ENCODE measurements around the gene SPEM2. TPM values are rescaled to one million over a fixed set of nuclear protein-coding genes. Genes with fewer than 3 reads are reported as not detected.

Gene SPEM2
- polyA plus RNA-seq, 3 donors from 2014 or later: not detected

DNA sequence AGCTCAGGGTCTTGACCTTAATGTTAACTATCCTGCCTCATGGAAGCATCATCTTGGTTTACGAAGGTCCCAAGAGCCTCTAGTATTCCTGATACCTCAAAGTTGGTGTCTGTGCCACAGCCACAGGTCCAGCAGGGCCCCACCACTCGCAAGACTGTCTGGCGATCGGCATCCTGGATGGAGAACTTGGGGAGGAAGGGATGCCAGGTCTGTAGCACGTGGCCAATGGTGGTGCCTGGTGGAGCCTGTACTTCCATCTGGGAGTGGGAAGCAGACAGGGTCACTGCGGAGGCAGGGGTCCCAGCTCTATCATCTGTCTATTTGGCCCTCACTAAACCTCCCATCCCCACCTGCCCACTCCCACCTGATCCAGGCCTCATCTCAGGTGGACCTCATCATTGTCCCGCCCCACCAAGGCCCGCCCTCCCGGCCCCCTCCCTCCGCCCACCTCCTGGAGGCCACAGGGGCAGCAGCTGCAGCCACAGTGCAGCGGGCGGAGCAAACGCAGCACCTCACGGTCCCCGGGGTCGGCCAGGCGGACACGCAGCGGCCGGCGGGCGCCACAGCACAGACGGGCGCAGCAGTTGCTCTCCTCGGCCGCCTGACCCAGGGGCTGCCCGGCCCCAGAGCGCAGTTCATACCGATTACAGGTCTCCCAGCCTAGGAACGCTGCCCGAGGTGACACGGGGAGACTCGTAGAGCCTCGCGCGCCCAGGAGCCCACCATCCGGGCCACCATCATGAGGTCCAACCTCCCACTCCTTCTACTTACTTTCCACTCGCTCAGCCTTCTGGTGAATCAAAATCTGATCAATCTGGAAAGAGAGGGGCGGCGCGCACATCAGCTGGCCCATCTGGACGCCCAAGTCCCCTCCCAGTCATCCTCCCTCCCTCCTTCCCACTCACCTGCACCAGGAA lies 32.5 kb upstream of the SPEM2 start:
- Mint-ChIP-seq H3K4me3 (peak overlapping the region; percentile 54 to 93 (median 66)), H3K27me3 (ENCODE audit: low read depth in 3 of 3) (peaks cover 2 to 3% (median 2%) of the 10 kb centered on the region in 3 donors), H3K4me1 (peaks cover 11 to 13% of the 10 kb centered on the region in 2 donors), H3K27ac (peak overlapping the region in 3 of 6 donors; percentile 8 to 74 (median 62)), H3K36me3 (peaks cover 0 to 5% (median 0%) of the 10 kb centered on the region in 3 donors), H3K9me3 (no peaks in the 10 kb centered on the region)
- no peak for DNase-seq

DNA sequence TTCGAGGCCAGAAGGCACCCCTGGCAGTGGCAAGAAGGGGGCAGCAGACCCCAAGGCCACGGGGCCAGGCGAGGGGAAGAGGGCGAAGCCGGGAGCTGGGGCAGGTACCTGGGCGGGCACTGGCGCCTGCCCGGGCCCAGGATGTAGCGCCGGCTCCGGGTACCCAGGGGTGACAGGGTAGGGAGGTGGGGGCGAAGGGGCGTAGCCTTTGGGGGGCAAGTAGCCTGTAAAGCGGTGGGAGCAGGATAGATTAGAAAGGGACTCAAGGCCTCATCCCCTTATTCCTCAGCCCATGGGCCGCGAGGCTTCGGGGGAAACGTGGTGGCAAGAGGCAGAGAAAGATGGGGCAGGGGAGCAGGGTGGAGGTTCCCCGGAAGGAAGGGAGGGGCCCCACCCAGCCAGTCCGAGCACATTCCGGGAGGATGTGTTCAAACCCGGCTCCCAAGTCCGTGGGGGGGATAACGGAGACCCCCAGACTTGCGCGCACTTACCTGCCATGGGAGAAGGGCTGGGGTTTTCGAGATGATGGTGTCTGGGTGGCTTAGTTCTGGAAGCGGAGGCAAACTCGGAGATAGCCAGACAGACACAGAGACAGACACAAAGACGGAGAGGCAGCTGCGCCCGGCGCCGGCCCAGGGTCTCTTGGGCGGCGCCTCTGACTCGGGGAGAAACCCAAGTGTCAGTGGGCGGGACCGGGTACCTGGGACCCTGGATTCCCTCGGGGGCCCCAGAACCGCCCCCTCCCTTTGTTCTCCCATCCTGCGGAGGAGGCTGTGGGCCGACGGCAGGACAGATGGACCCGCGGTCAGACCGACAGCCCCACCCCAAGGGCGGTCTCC lies 31.6 kb upstream of the SPEM2 start:
- Mint-ChIP-seq H3K4me3 (peak overlapping the region; percentile 87 to 93 (median 91)), H3K27ac (peak overlapping the region; percentile 82 to 95 (median 89)), H3K36me3 (peaks cover 0 to 5% (median 0%) of the 10 kb centered on the region in 3 donors), H3K27me3 (ENCODE audit: low read depth in 3 of 3) (peaks cover 2 to 3% (median 2%) of the 10 kb centered on the region in 3 donors), H3K4me1 (peaks cover 11 to 13% of the 10 kb centered on the region in 2 donors), H3K9me3 (no peaks in the 10 kb centered on the region)
- peak in 1 of 3 donors; percentile 73 for DNase-seq

DNA sequence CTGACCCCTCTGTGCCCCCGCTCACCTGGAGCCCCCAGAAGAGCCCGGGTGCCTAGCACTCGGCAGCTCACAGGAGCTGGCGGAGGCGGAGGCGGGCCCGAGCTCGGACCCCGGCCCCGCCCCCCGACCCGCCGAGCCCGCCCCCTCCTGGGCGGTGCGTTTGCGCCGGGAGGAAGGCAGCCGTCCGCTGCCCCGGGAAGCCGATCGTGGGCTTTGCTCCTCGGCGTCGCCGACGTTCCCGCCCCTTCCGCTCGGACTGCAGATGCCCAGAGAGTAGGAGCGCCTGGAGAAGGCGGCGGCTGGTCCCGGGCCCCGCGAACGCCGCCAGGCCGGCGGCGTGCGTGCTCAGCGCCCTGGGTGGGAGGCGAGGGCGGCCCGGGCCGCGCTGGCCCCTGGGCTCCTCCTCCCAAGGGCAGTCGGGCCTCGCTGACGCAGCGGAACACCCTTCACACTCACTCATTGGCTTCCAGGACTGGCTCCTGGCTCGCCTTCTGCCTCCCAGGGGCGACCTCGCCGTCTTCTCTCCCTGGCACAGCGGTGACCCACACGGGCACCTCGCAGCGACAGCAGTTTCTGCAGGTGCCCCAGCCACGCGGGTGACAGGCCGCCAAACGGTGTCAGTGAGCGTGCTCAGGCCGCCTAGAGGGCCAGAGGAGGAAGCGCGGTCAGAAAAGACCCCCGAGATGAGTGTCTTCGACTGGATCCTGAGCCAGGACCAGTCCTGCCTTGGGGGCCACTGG lies 30.8 kb upstream of the SPEM2 start, which contains the start of gene PLSCR3:
Gene PLSCR3, minus strand, starts transcription at position 74 of the 740 bp plus-strand sequence. CDS start 415 bp downstream, outside the sequence.
- Mint-ChIP-seq H3K4me3 (peak within 1 kb of the TSS; percentile 90 to 96 (median 94)), H3K9me3 (no peaks in the 10 kb centered on the region), H3K36me3 (peaks cover 0 to under 1% (median 0%) of the 10 kb centered on the region in 3 donors), H3K27ac (peak within 1 kb of the TSS; percentile 86 to 95 (median 92)), H3K4me1 (peaks cover 11 to 14% of the 10 kb centered on the region in 2 donors), H3K27me3 (ENCODE audit: low read depth in 3 of 3) (peaks cover 2 to 3% (median 2%) of the 10 kb centered on the region in 3 donors)
- DNase-seq: peak; percentile 83 to 86 (median 86)

DNA sequence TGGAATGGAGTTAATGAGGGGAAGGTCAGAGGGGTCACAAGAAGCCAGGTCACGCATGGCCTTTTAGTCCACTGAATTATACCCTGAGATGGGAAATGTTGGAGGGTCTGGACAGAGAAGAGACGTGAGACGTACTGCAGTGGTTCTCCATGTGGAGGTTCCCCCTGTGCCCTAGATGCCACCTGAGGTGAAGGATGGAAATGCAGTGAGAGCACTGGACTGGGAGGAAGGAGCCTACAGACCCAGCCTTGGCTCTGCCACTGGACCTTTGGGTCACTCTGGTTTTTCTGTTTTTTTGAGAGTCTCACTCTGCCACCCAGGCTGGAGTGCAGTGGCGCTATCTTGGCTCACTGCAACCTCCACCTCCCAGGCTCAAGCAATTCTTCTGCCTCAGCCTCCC lies 29.3 kb upstream of the SPEM2 start:
- Mint-ChIP-seq H3K9me3 (no peaks in the 10 kb centered on the region), H3K36me3 (no peaks in the 10 kb centered on the region), H3K27me3 (ENCODE audit: low read depth in 3 of 3) (peaks cover 2 to 3% (median 2%) of the 10 kb centered on the region in 3 donors), H3K4me3 (peak overlapping the region in 3 of 5 donors; percentile 12 to 61 (median 22)), H3K4me1 (peaks cover 11 to 15% of the 10 kb centered on the region in 2 donors), H3K27ac (peak overlapping the region in 1 of 6 donors; percentile 28)
- no peak for DNase-seq

DNA sequence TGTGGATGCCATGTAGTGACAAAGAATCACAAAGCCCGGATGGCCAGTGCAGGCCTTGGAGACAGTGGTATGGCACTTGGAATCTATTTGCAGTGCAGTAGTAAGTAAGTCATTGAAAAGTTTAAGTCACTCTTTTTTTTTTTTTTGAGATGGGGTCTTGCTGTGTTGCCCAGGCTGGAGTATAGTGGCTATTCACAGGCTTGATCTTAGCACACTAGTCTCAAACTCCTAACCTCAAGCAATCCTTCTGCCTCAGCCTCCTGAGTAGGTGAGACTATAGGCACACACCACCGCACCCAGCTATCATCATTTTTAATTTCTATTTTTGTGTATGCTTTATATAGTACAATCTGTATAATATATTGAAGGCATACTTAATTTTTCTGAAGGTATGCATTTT lies 26.8 kb upstream of the SPEM2 start:
- peaks cover 2 to 3% (median 2%) of the 10 kb centered on the region in 3 donors for H3K27me3 Mint-ChIP-seq (ENCODE audit: low read depth in 3 of 3)
- no peak overlapping the region for H3K27ac Mint-ChIP-seq
- no peaks in the 10 kb centered on the region for H3K9me3 Mint-ChIP-seq
- no peaks in the 10 kb centered on the region for H3K36me3 Mint-ChIP-seq
- H3K4me1 Mint-ChIP-seq: peaks cover 19 to 23% of the 10 kb centered on the region in 2 donors
- DNase-seq: no peak
- no peak overlapping the region for H3K4me3 Mint-ChIP-seq

DNA sequence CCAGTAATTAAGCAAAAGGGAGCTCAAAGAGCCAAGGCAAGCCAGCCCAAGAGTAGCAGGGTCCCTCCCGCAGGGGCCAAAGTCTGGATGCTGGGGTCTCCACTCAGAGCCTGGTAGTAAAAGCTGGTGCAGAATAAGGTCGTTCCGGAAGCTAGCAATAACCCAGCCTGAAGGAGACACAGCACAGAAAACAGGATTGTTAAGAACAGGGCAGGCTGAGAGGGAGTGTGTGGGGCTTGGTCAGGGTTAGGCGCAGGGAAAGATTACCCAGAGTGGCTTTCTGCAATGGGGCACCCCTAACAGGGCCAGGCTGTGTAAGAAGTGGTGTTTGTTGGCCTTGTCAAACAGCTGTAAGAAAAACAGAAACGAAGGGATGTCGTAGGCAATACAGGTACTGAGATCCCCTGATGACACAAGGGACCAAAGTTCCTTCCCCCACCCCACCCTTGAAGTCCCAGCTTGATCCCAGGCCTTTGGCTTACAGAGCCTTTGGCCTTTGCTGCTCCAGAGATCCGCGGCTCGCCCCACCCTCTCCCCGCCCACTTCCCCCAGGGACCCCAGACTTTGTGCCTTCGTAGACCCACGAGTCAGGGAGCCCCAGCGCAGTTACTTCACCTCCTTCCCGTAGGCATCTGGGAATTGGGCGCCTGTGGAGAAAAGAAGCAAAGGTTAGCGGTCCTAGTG lies 22.2 kb upstream of the SPEM2 start:
- H3K9me3 Mint-ChIP-seq: no peaks in the 10 kb centered on the region
- peak overlapping the region; percentile 94 to 96 (median 95) for H3K4me3 Mint-ChIP-seq
- no peaks in the 10 kb centered on the region for H3K36me3 Mint-ChIP-seq
- peak overlapping the region; percentile 77 to 99 (median 97) for H3K27ac Mint-ChIP-seq
- peaks cover 6 to 9% (median 7%) of the 10 kb centered on the region in 3 donors for H3K27me3 Mint-ChIP-seq (ENCODE audit: low read depth in 3 of 3)
- peaks cover 12 to 23% of the 10 kb centered on the region in 2 donors for H3K4me1 Mint-ChIP-seq
- DNase-seq: no peak

DNA sequence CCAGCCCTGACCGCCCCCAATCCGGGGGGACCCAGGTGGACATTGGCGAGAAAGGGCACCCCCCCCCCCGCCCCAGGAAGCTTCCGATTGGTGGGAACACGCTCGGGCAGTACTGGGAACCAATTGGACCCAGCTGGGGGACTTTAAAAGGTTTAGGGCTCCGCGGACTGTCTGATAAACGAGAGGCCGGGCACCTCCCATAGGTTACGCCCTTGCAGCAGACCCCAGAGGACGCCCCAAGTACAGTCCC lies 21.8 kb upstream of the SPEM2 start:
- Mint-ChIP-seq H3K27ac (peak overlapping the region; percentile 77 to 99 (median 98)), H3K4me3 (peak overlapping the region; percentile 94 to 96 (median 95)), H3K9me3 (no peaks in the 10 kb centered on the region), H3K36me3 (no peaks in the 10 kb centered on the region), H3K27me3 (ENCODE audit: low read depth in 3 of 3) (peaks cover 6 to 9% (median 7%) of the 10 kb centered on the region in 3 donors), H3K4me1 (peaks cover 12 to 23% of the 10 kb centered on the region in 2 donors)
- no peak for DNase-seq

DNA sequence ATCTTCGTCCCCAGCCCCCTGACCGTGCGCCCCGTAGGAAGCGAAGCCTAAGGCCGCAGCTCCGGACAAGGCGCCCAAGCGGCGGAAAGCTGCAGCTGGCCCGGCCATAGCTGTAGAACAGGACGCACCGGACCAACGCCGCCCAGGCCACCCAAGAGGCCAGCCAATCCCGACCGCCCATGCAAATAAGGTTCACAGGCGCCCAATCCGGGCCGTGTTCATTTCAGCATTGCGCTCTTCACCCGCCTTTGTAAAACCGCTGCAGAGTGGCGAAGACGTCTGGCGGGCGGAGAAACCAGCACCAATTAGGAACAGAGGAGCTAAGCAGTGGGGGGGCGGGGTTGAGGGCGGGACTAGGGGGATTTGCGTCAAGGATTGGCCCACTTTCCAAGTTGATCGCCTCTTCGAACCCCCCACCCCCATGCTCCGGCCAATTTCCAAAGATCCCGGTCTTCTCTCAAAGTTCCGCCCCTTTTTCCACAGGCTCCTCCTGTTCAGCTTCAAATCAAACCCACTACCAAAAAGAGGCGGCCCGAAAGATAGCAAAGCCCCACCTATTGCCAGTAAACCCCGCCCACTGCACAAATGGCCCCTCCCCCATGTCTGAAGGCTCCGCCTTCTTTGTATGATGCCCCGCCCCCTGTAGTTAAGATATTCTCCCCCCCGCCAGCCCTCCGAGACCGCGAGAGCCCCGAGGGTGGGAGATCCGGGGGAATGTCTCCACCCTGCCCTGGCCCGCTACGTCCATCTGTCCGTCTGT lies 21.3 kb upstream of the SPEM2 start, which contains the start of gene TMEM256:
Gene TMEM256, minus strand, starts transcription at position 121 of the 760 bp plus-strand sequence. Its CDS starts 13 bp downstream, at position 108.
- Mint-ChIP-seq H3K4me3 (peak within 1 kb of the TSS; percentile 94 to 96 (median 95)), H3K36me3 (no peaks in the 10 kb centered on the region), H3K9me3 (no peaks in the 10 kb centered on the region), H3K27ac (peak within 1 kb of the TSS; percentile 85 to 99 (median 98)), H3K4me1 (peaks cover 12 to 23% of the 10 kb centered on the region in 2 donors), H3K27me3 (ENCODE audit: low read depth in 3 of 3) (peaks cover 6 to 9% (median 7%) of the 10 kb centered on the region in 3 donors)
- DNase-seq: peak; percentile 95 to 96 (median 96)

DNA sequence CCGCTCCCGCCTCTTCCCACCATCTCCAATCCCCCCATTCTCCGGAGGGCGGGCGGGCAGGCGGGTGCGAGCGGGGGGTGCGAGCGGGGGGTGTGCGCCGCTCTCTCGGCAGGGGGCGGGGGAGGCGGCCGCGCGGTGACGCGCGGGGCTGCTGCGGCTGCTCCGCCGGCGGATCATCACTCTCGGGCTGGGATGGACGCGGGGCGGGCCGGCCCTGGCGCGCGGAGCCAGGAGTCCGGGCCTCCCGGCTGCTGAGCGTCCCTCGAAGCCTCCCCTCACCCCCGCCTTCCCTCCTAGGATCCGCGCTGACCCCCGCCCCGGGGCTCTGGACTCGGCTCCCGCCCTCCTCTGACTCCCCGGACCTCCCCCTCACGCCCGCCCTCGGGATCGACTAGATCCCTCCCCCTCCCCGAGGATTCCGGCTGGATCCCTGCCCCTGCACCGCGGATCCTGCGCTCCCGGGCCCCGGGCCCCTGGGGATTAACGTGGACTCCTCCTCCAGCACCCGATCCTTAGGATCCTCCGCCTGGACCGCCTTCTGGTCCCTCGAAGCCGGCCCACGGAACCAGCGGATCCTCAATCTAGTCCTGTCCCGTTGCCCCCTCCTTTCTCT lies 20.6 kb upstream of the SPEM2 start:
- H3K36me3 Mint-ChIP-seq: no peaks in the 10 kb centered on the region
- H3K9me3 Mint-ChIP-seq: peaks cover 0 to 2% (median 0%) of the 10 kb centered on the region in 6 donors
- H3K4me1 Mint-ChIP-seq: peaks cover 12 to 21% of the 10 kb centered on the region in 2 donors
- DNase-seq: no peak
- peak overlapping the region; percentile 85 to 99 (median 98) for H3K27ac Mint-ChIP-seq
- H3K27me3 Mint-ChIP-seq (ENCODE audit: low read depth in 3 of 3): peaks cover 6 to 9% (median 7%) of the 10 kb centered on the region in 3 donors
- peak overlapping the region; percentile 94 to 96 (median 95) for H3K4me3 Mint-ChIP-seq

DNA sequence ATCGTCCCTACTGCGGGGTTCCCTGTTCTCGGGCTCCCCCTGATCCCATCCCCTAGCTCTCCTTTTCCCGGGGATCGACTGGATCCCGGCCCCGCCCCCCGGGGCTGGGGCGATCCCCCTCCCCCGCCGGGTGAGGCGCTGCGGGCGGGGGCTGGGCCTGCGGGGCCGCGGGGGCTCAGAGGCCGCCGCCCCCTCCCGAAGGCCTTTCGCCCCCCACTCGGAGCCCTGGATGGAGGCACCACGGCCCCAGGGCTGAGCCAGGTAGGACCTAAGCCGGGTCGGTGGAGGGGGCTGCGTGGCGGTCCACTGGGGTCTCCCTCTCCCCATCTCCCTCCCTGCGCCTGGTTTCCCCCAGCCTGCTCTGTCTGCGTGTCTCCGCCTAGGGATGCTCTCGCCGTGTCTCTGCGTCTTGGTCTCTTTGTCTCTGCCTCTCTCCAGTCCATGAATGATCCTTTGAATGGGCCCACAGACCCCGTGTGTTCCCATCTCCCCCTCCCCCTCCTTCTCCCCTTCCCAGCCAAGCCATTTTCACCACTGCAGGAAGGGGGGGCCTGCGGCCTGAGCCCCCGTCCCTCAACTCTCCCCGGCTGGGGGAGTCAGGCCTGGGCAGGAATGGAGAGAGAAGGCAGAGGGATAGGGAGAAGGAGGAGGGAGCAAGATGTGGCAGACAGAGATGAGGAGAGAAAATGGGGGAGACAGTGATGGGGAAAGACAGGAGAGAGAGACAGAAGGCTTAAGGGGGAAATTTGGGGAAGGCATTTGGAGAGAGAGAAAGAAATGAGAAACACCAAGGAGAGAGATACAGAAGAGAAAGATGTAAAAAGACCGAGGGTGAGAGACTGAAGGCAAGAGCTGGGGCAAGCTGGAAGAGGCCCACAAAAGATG lies 19.8 kb upstream of the SPEM2 start:
- H3K27ac Mint-ChIP-seq: peak overlapping the region in 5 of 6 donors; percentile 66 to 88 (median 79)
- DNase-seq: no peak
- H3K36me3 Mint-ChIP-seq: no peaks in the 10 kb centered on the region
- H3K4me3 Mint-ChIP-seq: peak overlapping the region; percentile 74 to 85 (median 78)
- H3K4me1 Mint-ChIP-seq: peaks cover 12 to 21% of the 10 kb centered on the region in 2 donors
- H3K9me3 Mint-ChIP-seq: peaks cover 0 to 2% (median 0%) of the 10 kb centered on the region in 6 donors
- peaks cover 6 to 13% (median 7%) of the 10 kb centered on the region in 3 donors for H3K27me3 Mint-ChIP-seq (ENCODE audit: low read depth in 3 of 3)

Measured in immature natural killer cell (primary cell).